Gastrocnemius medialis (tissue), 4 donors: ENCODE measurements around the gene NOXO1.
"Not testable (repeated sequence)": the region's sequence is repeated elsewhere in the genome, so short reads cannot be mapped to it uniquely, and the experiment has no call there.

Experiments
- POLR2A ChIP-seq, 2 donors: fragments of 450-650 bp; IDR thresholded peaks; one replicate each; pipeline ENCODE4 v1.6.1; 2017; ENCODE audit warnings: antibody characterized with exemption in 2 of 2, mild to moderate bottlenecking in 2 of 2, moderate library complexity in 2 of 2
- TF ChIP-seq, protein P1 (sequence below), 5 experiments: fragments of 450-650 bp in 3 of 5; fragments of 200-600 bp in 2 of 5; sonication (generic) in 2 of 5; IDR thresholded peaks in 4 of 5; conservative IDR thresholded peaks in 1 of 5; 1 replicate in 4 of 5; 2 replicates in 1 of 5; pipeline ENCODE4 v1.5.1; 2016 to 2019; ENCODE audit warnings: antibody characterized with exemption in 5 of 5, mild to moderate bottlenecking in 3 of 5, moderate library complexity in 3 of 5

DNA sequence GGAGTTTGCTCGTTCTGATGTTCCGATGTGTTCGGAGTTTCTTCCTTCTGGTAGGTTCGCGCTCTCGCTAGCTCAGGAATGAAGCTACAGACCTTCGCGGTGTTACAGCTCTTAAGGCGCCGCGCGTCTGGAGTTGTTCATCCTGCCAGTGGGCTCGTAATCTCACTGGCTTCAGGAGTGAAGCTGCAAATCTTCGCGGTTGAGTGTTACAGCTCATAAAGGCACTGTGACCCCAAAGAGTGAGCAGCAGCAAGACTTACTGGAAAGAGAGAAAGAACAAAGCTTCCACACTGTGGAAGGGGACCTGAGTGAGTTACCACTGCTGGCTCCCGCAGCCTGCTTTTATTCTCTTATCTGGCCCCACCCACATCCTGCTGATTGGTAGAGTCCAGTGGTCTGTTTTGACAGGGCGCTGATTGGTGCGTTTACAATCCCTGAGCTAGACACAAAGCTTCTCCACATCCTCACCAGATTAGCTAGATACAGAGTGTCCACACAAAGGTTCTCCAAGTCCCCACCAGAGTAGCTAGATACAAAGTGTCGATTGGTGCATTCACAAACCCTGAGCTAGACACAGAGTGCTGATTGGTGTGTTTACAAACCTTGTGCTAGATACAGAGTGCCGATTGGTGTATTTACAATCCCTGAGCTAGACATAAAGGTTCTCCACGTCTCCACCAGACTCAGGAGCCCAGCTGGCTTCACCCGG lies 23.7 kb downstream of the NOXO1 start:
- TF ChIP-seq, protein P1, sequence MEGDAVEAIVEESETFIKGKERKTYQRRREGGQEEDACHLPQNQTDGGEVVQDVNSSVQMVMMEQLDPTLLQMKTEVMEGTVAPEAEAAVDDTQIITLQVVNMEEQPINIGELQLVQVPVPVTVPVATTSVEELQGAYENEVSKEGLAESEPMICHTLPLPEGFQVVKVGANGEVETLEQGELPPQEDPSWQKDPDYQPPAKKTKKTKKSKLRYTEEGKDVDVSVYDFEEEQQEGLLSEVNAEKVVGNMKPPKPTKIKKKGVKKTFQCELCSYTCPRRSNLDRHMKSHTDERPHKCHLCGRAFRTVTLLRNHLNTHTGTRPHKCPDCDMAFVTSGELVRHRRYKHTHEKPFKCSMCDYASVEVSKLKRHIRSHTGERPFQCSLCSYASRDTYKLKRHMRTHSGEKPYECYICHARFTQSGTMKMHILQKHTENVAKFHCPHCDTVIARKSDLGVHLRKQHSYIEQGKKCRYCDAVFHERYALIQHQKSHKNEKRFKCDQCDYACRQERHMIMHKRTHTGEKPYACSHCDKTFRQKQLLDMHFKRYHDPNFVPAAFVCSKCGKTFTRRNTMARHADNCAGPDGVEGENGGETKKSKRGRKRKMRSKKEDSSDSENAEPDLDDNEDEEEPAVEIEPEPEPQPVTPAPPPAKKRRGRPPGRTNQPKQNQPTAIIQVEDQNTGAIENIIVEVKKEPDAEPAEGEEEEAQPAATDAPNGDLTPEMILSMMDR (IDR thresholded peaks at IDR 0.05 in 4 of 5, conservative IDR thresholded peaks at IDR 0.05 in 1 of 5): not testable (repeated sequence)
- TF ChIP-seq POLR2A (IDR thresholded peaks at IDR 0.05): not testable (repeated sequence)
